Prostate gland (tissue), 2 donors: ENCODE results near the gene ADD2.

Experiments
- CTCF ChIP-seq, 4 experiments: fragments of 200-600 bp in 2 of 4; fragments of 450-650 bp in 2 of 4; sonication (generic) in 2 of 4; IDR thresholded peaks; 1 replicate in 3 of 4; 2 replicates in 1 of 4; pipeline ENCODE4 v1.5.1; 2016 to 2019; ENCODE audit warnings: antibody characterized with exemption in 4 of 4, mild to moderate bottlenecking in 2 of 4, moderate library complexity in 2 of 4
- POLR2A ChIP-seq: fragments of 450-650 bp; IDR thresholded peaks from one replicate; pipeline ENCODE4 v1.6.1; 2016; ENCODE audit warnings: antibody characterized with exemption, mild to moderate bottlenecking

GRCh38 chr2:70607121-70607561 lies 160.9 kb downstream of the ADD2 start:
- no peak for TF ChIP-seq CTCF (IDR thresholded peaks at IDR 0.05)
- no peak for TF ChIP-seq POLR2A
